Stimulated activated CD4-positive, alpha-beta T cell treated with anti-CD3 and anti-CD28 coated beads, Interleukin-15, amount 100 ng/mL, for 48 hours (primary cell): ENCODE data around the gene CCNY.
"Not testable (repeated sequence)": the region's sequence is repeated elsewhere in the genome, so short reads cannot be mapped to it uniquely, and the experiment has no call there.

ENCODE experiments used
- DNase-seq, 2 donors: peaks; one replicate each; pipeline ENCODE4 v3.0.0-alpha.2; 2020; ENCODE audit warnings: low read depth in 2 of 2

CCNY gene

DNA sequence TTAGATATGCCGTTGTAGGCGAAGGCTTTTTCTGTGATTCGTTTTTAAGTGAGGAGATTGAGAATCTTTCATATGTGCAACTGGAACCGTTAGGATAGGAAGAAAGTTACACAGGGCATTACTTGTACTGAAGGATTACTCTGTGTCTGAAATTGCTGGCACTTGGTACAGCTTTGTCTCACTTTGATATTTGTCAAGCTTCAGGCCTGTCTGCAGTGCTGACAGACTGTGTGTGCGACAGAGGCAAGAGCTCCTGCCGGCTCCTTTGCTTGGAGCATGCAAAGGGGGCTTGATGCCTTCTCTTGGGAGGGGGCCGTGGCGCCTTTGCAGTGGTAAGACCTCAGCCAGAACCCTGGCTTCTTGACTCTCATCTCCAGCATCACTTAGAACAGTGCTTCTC, 45.8 kb downstream of the CCNY start:
- no peak for DNase-seq

DNA sequence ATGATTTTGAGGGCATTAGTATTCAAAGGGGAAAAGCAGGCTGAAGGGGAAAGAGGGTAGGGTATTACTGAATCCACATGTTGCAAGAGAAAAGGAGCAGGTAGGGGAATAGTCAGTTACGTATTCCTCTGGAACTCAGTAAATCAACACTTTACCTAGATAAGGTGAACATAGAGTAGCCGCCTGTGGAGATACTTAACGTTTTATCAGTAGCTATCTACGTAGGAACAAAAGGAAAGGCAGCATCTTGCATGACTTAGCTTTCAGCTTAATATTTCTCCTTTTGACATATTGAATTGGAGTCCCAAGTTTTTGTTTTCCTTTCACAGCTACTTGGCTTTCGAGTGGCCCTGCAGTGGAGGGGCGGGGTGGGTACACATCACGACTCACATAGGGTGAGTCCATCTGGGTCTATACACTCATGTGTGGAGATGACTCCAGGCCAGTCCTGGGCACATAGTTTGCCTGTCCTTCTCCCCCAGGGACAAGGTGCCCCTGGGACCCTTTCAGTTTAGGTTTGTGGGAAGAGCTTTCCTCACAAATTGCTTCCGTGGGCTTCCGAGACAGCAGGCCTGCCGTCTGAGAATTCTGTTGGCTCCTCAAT, 48.1 kb downstream of the CCNY start:
- DNase-seq: no peak

DNA sequence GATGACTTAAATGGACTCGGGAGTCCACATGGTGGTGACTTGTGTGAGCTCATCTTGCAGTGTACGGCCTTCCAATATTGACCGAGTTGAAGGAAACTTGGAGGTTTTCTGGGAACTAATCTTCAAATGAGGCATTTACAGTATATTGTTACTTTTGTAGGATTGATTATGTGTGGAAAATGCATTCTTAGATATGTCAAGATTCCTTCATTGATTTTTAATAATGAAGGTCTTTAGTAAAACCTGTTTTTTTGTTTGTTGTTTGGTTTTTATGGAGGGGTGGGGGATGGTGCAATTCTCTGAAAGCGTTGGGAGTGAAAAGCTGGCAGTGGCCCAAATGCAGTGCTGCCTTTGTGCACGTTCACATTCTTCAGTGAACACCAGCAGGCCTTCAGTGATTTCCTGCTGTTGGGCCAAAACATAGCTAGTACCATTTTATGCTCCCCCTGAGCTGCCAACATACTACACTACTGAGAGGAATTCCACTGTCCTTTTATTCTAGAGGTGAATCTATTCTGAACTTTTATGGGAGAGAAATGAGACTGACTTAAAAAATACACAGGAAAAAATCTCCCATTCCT, 50.4 kb downstream of the CCNY start:
- no peak for DNase-seq

DNA sequence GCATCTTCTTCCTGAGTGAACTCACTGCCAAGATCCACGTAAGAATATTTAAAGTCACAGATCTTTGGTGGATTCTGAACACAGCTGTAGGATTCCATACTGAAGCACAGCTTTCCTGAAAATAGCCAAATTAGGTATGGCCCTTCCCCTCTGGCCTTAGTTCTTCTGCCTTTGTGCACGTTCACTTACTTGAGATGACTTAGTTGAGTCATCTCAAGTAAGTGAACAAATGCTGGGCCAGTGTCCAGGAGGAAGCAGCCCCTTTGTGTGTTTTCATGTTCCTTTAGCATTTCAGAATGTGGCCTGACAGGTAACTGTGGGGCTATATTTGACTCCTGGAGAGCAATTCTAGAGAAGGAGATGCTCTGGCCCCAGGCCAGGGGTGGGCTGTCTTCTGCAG, 51.5 kb downstream of the CCNY start:
- DNase-seq: no peak

DNA sequence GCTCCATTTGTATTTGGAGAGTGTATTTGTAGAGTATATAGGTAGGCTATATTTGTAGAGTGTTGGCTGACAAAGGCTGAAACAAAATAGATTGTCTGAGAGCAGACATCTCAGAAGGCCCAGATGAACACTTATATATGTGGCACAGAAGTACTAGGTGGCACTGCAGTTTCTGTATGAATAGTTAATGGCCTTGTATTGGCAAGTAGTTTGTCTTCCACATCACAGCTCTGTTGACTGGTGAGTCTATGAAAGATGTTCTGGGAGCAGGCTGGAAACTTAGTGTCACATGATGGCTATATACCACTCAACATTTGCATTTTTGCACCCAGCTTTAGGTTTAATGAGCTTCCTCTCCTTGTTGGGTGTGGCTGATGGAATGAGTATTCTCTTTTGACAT, 51.9 kb downstream of the CCNY start:
- DNase-seq: no peak

DNA sequence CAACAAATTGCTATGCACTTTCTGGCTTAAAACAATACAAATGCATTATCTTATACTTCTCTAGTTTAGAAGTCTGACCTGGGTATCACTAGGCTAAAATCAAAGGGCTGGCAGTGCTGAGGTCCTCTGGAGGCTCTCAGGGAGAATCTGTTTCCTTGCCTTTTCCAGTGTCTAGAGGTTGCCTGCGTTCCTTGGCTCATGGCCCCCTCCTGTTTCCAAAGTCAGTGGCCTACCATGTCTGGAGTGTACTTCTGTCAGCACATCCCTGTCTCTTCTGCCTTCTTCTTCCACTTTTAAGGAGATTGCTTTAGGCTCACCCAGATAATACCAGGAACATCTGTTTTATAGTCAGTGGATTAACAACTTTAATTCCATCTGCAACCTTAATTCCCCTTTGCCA, 52.4 kb downstream of the CCNY start:
- DNase-seq: no peak

DNA sequence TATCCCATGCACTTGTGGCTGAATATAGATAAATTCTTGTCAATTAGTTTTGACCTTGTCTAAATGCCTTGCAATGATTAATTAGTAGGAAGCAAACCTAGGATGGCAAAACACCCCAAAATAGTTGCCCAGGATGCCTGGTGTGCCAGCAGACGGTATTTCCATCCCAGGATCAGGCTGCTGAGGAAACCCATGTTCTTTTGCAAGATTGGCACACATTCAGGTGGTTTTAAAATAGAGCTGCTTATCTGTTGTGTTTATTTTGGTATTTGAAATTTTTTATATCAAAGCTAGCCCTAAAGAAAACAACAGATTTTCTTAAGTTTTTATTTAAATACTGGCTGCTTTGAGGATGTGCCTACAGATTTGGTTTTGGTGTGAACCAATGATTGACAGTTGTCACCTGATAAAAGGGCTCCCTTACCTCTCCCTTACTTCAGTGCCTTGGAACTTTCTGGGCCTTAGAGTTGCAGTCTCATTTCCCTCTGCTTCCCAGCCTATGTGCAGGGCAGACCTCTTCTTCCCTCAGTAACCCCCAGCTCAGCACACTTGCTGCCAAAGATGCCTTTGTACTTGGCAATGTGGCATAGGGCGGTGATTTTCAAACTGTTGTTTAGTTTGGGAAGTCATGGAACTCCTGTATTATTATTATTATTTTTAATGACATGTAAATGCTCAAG, 54.0 kb downstream of the CCNY start:
- no peak for DNase-seq

DNA sequence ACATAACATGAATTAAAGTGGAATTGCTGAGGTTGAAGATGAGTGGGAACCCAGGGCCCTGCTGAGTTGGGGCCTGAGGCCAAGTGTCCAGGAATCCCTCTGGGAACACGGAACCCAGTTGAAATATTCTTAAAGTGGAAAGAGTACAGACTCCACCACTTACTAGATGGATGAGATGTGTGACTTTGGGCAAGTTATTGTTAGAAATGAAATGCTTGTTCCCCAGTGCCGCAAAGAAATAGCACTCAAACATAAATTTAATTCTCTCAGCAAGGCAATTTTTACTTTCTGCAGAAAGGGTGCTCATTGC, 54.5 kb downstream of the CCNY start:
- DNase-seq: no peak

DNA sequence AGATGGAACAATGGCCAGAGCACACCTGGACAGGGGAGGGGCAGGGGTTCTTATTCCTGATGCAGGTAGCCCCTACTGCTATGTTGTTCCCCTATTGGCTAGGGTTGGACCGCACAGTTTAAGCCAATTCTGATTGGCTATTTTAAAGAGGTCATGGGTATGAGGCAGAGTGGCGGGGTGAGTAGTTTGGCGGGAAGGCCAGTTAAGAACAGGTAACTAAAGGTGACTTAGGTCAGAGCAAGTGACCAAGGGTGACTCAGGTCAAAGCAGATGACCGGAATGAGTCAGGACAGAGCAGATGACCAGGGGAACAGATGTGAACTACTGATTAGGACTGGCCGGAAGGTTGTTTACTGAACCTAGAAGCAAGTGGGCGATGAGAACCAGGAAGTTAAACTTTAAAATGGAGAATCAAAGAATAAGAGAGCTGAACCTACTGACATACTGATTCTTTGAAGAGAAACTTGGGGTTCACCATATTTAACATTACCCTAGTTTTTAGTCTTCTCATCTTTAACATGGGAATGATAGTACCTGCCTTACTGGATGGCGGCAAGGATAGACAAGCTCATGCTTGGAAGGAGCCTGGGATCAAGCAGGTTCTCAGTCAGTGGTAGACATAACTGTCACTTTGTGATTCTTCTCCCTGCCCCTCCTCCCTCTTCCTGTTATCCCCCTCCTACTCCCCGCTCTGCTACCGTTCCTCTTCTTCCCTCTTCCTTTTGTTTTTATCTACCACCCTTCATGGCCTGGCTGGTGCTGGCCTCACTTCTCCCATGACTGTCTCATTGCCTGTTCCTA, 55.0 kb downstream of the CCNY start:
- DNase-seq: no peak

DNA sequence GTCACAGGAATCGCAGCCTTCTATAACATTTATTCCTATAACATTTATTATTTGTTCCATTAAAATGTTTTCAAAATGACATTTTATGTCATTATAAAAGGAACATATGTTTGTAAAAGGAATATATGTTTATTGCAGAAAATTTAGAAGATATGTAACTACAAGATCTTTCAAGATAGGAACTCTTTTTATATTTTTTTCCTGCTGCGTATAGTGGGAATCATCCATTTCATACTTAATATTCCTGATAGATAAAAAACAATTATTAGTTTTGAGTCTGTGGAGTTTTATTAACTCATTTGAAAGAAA, 55.6 kb downstream of the CCNY start:
- no peak for DNase-seq

DNA sequence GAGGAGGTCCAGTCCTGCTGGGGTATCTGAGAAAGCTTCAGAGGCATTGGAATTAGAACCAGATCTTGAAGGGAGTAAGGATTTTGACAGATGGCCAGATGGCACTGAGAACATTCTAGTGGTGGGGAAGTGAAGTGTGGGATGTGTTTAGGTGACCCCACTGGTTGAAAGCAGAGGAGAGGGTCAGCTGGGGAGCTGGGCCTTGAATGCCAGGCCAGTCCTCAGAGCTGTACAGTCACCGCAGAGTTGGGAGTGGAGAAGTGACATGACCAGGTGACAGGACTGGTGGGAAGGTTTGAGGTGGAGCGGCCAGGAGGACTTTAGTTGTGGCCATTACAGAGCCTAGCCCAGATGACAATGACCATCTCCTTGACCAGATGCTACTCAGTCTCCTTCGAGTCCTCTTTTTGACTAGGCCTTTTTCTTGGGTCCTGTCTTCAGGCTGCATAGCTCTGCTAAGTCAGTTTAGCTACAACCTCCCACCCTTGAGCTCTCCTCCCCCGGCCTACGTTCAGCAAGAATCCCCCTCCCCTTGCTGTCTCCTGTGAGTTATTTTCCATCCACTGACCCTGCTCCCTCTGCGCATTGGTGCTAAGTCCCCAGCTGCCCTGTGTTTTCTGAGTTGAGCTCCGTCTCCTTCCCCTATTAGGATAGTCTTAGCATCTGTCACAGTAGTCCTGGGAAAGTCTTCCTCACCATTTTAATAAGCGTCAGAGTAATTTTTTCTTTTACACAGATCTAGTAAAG, 56.3 kb downstream of the CCNY start:
- no peak for DNase-seq

DNA sequence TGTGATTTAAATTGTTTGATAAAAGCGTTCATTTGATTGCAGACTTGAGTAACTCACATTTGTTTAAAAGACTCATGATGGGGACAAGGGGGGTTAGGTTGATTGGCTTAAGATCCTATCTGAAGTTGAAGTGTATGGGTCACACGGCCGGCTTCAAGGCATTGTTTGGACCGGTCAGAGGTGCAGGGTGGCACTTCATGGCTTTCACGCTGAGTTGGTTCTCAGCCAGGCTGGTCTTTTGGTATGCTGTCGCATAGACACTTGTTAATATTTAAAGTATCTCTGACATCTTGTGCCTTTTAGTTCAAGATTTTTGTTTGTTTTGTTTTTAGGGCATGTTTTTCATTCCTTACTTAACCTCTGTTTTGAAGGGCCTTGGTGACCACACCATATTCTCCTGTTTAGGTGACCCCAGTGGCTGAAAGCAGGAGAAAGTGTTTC, 58.1 kb downstream of the CCNY start:
- no peak for DNase-seq

DNA sequence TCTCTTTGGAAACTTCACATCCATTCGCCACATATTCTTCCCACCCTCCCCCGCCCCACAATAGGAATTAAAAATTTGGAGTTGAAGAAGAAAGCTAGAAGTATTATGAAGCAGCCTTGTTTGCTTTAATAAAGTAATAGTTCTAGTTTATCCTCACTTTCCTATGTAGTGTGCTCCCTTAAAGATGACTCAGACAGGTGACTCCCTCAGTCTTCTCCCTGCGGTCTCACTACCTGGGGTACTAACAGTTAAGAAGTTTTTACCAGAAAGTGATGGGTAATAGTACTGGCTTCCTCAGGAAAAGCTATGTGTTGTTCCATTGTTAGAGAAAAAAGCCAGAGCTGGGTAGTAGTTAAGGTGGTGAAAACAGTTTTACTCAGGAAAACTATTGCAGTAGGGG, 58.6 kb downstream of the CCNY start:
- DNase-seq: no peak

DNA sequence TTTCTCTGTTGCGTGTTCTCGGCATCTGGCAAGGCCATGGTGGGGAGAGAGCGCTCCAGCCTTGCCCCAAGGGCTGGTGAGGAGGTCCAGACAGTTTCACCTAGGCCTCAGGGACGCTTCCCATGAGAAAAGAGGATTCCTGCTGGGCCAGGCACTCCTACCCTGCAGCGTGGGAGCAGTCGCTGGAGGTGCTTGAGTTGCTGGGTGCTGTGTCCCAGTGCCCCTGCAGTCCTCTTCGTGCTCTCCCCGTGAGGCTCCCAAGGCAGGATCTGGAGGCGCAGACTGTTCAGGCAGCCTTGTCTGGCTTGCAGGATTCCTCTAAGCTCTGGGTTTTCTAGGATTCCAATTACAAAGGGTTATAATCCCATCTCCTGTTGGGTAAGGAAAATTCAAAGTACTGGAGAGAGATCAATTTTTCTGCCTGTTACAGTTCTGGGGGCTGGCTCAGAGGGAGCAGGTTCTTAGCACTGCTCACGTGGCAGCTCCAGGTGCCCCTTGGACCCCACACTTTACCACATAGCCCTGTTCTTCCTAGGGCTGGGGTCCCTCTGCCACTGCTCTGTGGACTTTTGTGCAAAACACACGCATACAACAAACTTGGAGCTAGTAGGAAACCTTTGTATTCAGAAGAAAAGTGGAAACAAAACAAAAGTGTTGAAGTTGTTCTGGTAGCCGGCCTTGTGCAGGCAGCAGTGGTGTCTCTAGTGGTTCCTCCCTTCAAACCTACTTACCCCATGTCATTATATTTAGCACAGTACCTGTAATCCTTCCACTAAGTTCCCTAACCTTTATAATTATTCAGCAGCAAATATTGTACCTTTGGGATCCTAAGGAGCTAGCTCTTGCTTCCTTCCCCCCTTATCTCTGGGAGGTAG, 60.5 kb downstream of the CCNY start:
- no peak for DNase-seq

DNA sequence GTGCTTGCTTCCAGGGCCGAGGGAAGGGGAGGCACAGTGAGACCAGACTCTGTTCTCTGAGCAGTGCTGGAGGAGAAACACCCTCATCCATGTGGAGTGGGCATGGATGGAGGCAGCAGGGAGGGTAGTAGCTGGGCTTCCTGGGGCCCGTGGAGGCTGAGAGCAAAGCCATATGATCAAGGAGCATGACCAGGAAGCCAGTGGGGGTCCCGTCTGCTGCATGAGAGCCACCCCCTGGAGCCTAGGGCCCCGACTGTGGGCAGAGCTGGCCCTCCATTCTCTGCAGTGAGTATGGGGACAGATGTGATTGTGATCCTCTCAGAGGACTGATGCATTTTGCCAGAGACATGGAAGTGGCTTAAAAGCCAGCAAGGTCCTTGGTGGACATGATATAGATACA, 61.6 kb downstream of the CCNY start:
- DNase-seq: no peak

DNA sequence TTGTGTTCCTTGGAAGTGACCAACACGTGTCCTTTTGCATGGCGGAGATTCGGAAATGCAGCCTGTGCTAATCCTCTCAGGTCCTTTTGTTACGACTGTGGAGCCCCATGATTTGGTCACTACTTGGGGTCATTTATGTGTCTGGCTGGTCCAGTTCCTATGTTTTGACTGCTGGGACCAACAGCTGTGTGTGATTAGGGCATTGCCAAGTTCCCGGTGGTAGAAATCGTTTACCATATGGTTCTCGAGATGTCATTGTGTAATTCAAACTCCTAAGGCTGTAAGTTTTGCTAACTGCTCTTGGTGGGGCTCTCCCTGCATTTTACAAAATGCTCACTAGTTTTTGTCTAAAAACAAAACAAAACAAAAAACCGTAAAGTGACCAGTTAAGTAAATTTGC, 62.0 kb downstream of the CCNY start:
- DNase-seq: no peak

DNA sequence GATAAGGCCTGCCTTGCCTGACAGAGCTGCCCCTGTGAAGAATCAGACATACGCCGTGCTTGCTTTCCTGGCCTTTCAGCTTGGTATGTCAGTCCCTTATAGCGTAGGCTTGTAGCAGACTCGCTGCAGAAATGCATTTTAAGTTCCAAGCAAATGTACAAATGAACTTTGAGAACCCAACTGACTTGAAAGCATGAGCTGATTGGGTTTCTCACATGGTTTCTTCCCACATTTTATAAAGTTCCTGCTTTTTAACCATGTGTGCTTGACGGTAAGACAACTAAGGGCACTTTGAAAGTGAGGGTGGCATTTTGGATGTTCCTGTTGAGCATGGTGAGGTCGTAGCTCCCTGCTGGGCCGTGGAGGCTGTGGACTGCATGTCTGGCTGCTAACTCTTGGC, 62.6 kb downstream of the CCNY start:
- no peak for DNase-seq

DNA sequence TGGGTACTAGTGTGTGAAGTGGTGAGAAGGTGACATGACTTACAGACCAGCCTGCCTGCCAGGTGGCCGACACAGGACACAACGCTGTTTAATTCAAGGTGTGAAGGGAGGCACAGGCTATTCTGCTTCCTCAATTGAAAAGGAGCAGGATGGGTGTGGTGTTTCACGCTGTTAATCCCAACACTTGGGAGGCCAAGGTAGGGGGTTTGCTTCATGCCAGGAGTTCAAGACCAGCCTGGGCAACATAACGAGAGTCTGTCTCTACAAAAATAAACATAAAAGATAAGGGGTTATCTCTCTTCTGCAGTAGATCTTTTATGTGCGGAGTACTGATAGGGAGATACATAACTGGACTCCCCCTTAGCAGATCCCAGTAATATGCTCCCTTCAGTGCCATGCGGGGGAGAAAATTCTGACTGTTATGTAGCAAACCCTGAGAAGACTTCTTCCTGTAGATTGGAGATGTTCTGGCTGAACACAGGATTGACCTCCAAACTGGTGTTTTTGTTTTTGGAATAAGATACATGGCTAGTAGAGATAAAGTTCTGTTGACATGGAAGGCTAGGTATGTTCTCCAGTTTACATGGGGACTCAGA, 63.2 kb downstream of the CCNY start:
- DNase-seq: no peak

DNA sequence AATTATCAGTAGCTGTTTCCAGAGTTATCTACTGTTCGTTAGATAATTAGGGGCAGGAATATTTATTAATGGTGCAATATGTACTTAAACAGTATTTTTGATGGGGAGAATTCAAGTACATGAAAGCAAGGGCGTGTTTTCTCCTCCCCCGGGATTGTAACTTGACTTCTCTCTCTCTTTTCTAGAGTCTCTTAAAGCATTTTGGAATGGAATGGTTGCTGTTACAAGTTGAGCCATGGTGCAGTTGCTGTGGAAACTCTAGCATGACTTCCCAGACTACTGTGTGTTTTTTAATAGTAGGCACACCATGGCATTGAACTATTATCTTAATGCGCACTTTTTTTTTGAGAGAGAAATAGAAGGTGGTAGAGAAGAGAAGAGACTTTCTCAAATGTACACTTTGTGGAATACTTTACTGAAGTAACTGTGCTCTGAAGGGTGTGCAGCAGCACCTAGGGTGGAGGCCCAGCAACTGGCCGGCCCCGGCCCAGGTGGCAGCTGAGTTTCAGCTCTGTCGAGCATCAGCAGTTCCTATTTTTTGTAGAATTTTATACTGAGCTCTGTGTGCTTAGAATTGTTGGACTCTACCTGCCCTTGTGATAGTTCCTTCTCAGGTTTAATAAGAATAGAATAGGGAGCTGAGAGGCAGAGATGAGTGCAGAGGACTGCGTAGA, 64.4 kb downstream of the CCNY start:
- DNase-seq: no peak

DNA sequence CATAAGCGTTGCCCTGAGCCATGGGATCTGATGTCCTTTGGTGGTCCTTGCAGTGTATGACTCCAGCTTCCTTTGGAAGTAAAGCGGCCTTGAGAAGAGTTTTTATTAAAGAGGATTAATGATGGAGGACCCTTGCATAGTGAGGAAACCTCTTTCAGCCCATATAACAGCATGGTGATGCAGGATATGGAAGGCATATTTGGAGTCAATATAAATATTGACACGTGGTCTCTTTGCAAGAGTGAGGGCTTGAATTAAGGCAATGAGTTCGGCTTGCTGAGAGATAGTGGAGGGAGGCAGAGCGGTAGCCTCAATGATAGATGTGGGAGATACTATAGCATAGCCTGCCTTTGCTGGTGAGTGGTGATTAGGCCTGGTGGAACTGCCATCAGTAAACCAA, 67.2 kb downstream of the CCNY start:
- DNase-seq: not testable (repeated sequence)
